Measurements from ENCODE around the gene MAP3K5. TPM values are rescaled to one million over a fixed set of nuclear protein-coding genes. Genes with fewer than 3 reads are reported as not detected.

Gene MAP3K5
- total and polyA plus RNA-seq, 2 donors (not counting 3 experiments of a cell fraction or from before 2014, with no cell fraction given): 1.5 to 7.0 TPM

DNA sequence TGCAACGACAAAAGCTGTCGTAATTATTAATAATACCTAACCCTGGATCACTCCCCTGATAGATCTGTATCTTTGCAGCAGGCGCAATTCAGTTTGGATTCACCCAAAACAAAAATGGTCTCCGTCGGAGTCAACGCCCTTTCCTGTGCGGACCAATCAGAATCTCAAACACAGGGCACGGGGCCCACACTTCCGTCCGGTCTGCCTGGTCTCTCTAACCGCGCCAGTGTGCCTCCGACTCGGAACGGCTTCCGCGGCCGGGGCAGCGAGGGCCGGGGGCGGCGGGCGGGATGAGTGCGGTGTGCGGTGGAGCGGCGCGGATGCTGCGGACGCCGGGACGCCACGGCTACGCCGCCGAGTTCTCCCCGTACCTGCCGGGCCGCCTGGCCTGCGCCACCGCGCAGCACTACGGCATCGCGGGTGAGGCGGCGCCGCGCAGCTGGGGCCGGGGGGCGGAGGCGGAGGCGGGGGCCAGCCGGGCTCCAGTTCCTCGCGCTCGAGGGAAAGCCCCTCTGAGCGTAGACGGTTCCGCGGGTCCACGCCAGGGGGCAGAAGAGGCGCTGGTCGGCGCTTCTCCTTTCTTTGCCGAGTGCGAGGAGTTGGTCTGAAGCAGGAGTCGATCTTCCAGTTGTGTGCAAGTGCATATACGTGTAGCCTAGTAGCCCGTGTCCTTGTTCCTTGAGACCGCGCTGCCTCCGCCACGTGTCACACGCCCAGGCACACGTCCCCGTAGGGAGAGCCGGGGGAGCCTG is 30.3 kb upstream of the MAP3K5 start, which contains the start of gene PEX7:
PEX7 (plus strand) TSS at position 217 of the 752 bp plus-strand sequence; CDS start at position 291, 74 bp downstream.
- intact Hi-C loops (cut with micrococcal nuclease): loop anchor here (1.0 to 10.0 kb wide), 5 partner anchors 29 to 528 kb away; partner anchors contain the start of gene SLC35D3
- peaks cover 10% of the 10 kb centered on the region for H3K4me1 ChIP-seq (ENCODE audit: control insufficient read depth, extremely low read depth, insufficient read depth, low read length)
- no peaks in the 10 kb centered on the region for H3K9me3 ChIP-seq (replicated peaks; ENCODE audit: control insufficient read depth, insufficient read depth, low read length)
- no TSS peak for BruUV-seq (replicated peaks)
- no peaks in the 10 kb centered on the region for H3K79me2 ChIP-seq (ENCODE audit: control insufficient read depth, insufficient read depth, low read length)
- dilution Hi-C loops (cut with MboI; ENCODE audit: extremely low pct_ligation_motif_present, low sequenced_read_pairs): no loop called here
- ChIA-PET POLR2A (no interaction called here), CTCF (interaction anchor here (0.7 to 1.7 kb wide), 9 partner anchors 30 to 275 kb away, joined by 3 to 10 read pairs (median 4); partner anchors contain the start of gene MAP3K5)
- FAIRE-seq (peak; percentile 94), DNase-seq (ENCODE audit: low read depth, low spot score) (peak; percentile 92)
- peak within 1 kb of the TSS; percentile 99 for H2AFZ ChIP-seq (ENCODE audit: low read depth, low read length)
- peak within 1 kb of the TSS; percentile 35 to 89 (median 65) for H3K4me3 ChIP-seq (replicated peaks in 1 of 3; ENCODE audit: insufficient read depth in 1 of 3, low read depth in 1 of 3, low read length in 3 of 3)
- no peaks in the 10 kb centered on the region for H4K20me1 ChIP-seq (replicated peaks; ENCODE audit: control insufficient read depth, extremely low read depth, insufficient read depth, low read length)
- no peaks in the 10 kb centered on the region for H3K36me3 ChIP-seq (ENCODE audit: control insufficient read depth in 2 of 2, extremely low read depth in 1 of 2, insufficient read depth in 2 of 2, low read length in 2 of 2)
- no peaks in the 10 kb centered on the region for H3K9me1 ChIP-seq (replicated peaks; ENCODE audit: control insufficient read depth, extremely low read depth, insufficient read depth, low read length)
- H3K27me3 ChIP-seq (ENCODE audit: control insufficient read depth in 2 of 2, insufficient read depth in 2 of 2, low read length in 2 of 2): no peaks in the 10 kb centered on the region
- TF ChIP-seq CTCF (IDR thresholded peaks at IDR 0.05; ENCODE audit: extremely low read depth in 1 of 2, insufficient read depth in 1 of 2, low read depth in 1 of 2, low read length in 2 of 2) (peak; percentile 67 to 86), MAX (IDR thresholded peaks at IDR 0.05; ENCODE audit: insufficient read depth, insufficient read length) (peak; percentile 79), MYC (IDR thresholded peaks at IDR 0.05; ENCODE audit: low read depth, low read length) (peak; percentile 2), EZH2 (IDR thresholded peaks at IDR 0.05; ENCODE audit: borderline replicate concordance, low read depth, low read length, severe bottlenecking) (no peak), POLR2A (IDR thresholded peaks at IDR 0.05; ENCODE audit: low read depth, low read length) (peak; percentile 73), POLR2AphosphoS5 (IDR thresholded peaks at IDR 0.05; ENCODE audit: insufficient read depth, low read depth, low read length) (peak; percentile 89), FOS (IDR thresholded peaks at IDR 0.05; ENCODE audit: borderline replicate concordance, insufficient read depth, low read length) (no peak), GATA2 (IDR thresholded peaks at IDR 0.05; ENCODE audit: insufficient read depth, insufficient read length, low read depth, low read length) (peak; percentile 81), JUN (IDR thresholded peaks at IDR 0.05; ENCODE audit: borderline replicate concordance, insufficient read depth, insufficient read length, low read depth) (no peak)
- peak within 1 kb of the TSS; percentile 73 for H3K4me2 ChIP-seq (ENCODE audit: insufficient read depth, low read length)
- H3K27ac ChIP-seq (ENCODE audit: insufficient read depth, low read depth, low read length): peak within 1 kb of the TSS; percentile 52
- peak within 1 kb of the TSS; percentile 71 for H3K9ac ChIP-seq (replicated peaks; ENCODE audit: extremely low read depth, insufficient read depth, low read length)

All from endothelial cell of umbilical vein (primary cell).